HEK293T (cell line): ENCODE data around the gene ZC3H13.

Source experiments
- CTCF ChIA-PET: fragments of 350-600 bp; formaldehyde crosslinking; extraction: SDS; loops from one replicate; lab custom pipeline; 2021; ENCODE audit warnings: antibody characterized with exemption, inconsistent platforms; lab: Yijun Ruan, JAX
- POLR2A ChIA-PET: fragments of 350-600 bp; formaldehyde crosslinking; extraction: SDS; loops from one replicate; lab custom pipeline; 2020; ENCODE audit warnings: antibody characterized with exemption, inconsistent platforms; lab: Yijun Ruan, JAX
- DNase-seq: peaks from one replicate; pipeline ENCODE4 v3.0.0; 2012; ENCODE audit warnings: mixed read lengths; ENCODE audit errors: extremely low spot score
- ARNT ChIP-seq: fragments of 450-650 bp; IDR thresholded peaks from 2 replicates; pipeline ENCODE4 v1.6.1; 2017; ENCODE audit warnings: mild to moderate bottlenecking
- BHLHE40 ChIP-seq: fragments of 450-650 bp; IDR thresholded peaks from 2 replicates; pipeline ENCODE4 v1.6.1; 2016; ENCODE audit warnings: mild to moderate bottlenecking, moderate library complexity, borderline replicate concordance
- CTBP1 ChIP-seq: fragments of 450-650 bp; IDR thresholded peaks from 2 replicates; pipeline ENCODE4 v1.6.1; 2016; ENCODE audit warnings: borderline replicate concordance
- ELF4 ChIP-seq: fragments of 450-650 bp; IDR thresholded peaks from 2 replicates; pipeline ENCODE4 v1.6.1; 2017; ENCODE audit warnings: antibody characterized with exemption
- FOXA1 ChIP-seq: fragments of 450-650 bp; IDR thresholded peaks from 2 replicates; pipeline ENCODE4 v1.6.1; 2016; ENCODE audit warnings: mild to moderate bottlenecking
- FOXK2 ChIP-seq: fragments of 450-650 bp; IDR thresholded peaks from 2 replicates; pipeline ENCODE4 v1.6.1; 2016; ENCODE audit warnings: mild to moderate bottlenecking
- FOXM1 ChIP-seq: fragments of 450-650 bp; IDR thresholded peaks from 2 replicates; pipeline ENCODE4 v1.6.1; 2017; ENCODE audit warnings: mild to moderate bottlenecking, borderline replicate concordance
- HDGF ChIP-seq: fragments of 450-650 bp; IDR thresholded peaks from 2 replicates; pipeline ENCODE4 v1.6.1; 2017; ENCODE audit warnings: antibody characterized with exemption, borderline replicate concordance
- L3MBTL2 ChIP-seq: fragments of 450-650 bp; conservative IDR thresholded peaks from 2 replicates; pipeline ENCODE4 v1.6.1; 2016; ENCODE audit warnings: mild to moderate bottlenecking
- LEF1 ChIP-seq: fragments of 450-650 bp; IDR thresholded peaks from 2 replicates; pipeline ENCODE4 v1.6.1; 2017; ENCODE audit warnings: mild to moderate bottlenecking, borderline replicate concordance
- NFRKB ChIP-seq: fragments of 450-650 bp; IDR thresholded peaks from 2 replicates; pipeline ENCODE4 v1.6.1; 2016; ENCODE audit warnings: mild to moderate bottlenecking, moderate library complexity
- SP1 ChIP-seq: fragments of 450-650 bp; IDR thresholded peaks from 2 replicates; pipeline ENCODE4 v1.6.1; 2017
- SUZ12 ChIP-seq: fragments of 450-650 bp; IDR thresholded peaks from 2 replicates; pipeline ENCODE4 v1.6.1; 2016; ENCODE audit warnings: mild to moderate bottlenecking
- TARDBP ChIP-seq: fragments of 450-650 bp; IDR thresholded peaks from 2 replicates; pipeline ENCODE4 v1.6.1; 2016
- ZNF384 ChIP-seq: fragments of 450-650 bp; IDR thresholded peaks from 2 replicates; pipeline ENCODE4 v1.6.1; 2016
- TF ChIP-seq, protein P1 (sequence below): fragments of 450-650 bp; IDR thresholded peaks from 2 replicates; pipeline ENCODE4 v1.6.1; 2016

Gene ZC3H13

DNA sequence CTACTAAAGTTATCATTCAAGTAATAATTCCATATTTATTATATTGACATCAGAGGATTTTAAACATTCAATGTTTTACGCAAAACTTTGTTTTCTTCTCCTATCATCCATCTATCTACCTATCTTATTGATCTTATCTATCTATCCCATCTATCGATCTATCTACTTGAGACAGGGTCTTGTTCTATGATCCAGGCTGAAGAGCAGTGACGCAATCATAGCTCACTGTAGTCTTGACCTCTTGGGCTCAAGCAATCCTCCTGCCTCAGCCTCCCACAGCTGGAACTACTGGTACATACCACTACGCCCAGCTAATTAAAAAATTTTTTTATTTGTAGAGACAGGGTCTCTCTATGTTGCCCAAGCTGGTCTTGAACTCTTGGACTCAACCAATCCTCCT is 27.4 kb downstream of the ZC3H13 start:
- TF ChIP-seq CTBP1: no peak
- no peak for TF ChIP-seq BHLHE40
- TF ChIP-seq, protein P1, sequence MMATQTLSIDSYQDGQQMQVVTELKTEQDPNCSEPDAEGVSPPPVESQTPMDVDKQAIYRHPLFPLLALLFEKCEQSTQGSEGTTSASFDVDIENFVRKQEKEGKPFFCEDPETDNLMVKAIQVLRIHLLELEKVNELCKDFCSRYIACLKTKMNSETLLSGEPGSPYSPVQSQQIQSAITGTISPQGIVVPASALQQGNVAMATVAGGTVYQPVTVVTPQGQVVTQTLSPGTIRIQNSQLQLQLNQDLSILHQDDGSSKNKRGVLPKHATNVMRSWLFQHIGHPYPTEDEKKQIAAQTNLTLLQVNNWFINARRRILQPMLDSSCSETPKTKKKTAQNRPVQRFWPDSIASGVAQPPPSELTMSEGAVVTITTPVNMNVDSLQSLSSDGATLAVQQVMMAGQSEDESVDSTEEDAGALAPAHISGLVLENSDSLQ: no peak
- TF ChIP-seq HDGF: no peak
- TF ChIP-seq ELF4: no peak
- TF ChIP-seq L3MBTL2: no peak
- TF ChIP-seq FOXA1: no peak
- TF ChIP-seq ZNF384: no peak
- no peak for TF ChIP-seq NFRKB
- ChIA-PET POLR2A (no interaction called here), CTCF (no interaction called here)
- DNase-seq: no peak

DNA sequence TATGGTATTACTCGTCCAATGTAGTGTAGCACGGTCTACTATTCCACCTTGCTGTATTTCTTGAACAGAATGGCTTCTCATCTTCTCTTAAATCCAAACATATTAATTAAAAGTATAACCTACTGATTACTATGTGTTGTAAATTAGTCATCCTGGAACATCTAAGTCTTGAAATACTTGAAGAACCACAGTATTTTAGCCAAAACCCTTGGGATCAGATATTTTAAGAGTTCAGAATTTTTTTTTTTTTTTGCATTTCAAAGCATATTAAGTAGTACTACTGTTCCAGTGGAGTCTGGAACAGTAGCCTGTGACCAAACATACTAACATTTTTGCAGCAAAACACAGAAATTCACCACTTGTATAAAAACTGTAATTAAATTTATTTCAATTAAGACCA is 30.1 kb downstream of the ZC3H13 start:
- ChIA-PET POLR2A (no interaction called here), CTCF (no interaction called here)
- TF ChIP-seq FOXA1 (no peak), LEF1 (no peak), BHLHE40 (no peak), TARDBP (no peak), SUZ12 (no peak), FOXM1 (no peak), SP1 (no peak), NFRKB (no peak), ELF4 (no peak), CTBP1 (no peak), ZNF384 (no peak), HDGF (no peak), L3MBTL2 (no peak), ARNT (no peak), FOXK2 (no peak)
- TF ChIP-seq, protein P1: no peak
- no peak for DNase-seq

DNA sequence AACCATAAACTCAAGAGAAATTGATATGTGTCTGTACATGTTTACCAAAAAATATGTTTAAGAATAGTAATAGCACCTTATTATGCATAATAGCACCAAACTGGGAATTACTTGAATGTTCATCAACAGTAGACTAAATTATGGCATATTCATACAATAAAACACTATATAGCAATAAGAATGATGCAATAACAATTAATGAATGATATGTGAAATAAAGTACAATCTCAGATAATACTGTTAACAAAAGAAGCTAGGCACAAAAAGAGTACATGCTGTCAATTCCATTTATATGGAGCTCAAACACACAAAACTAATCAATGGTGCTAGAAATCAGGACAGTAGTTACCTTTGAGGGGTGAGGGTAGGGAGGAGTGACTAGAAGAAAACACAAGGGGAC is 36.3 kb downstream of the ZC3H13 start:
- ChIA-PET CTCF (no interaction called here), POLR2A (no interaction called here)
- TF ChIP-seq, protein P1: no peak
- no peak for TF ChIP-seq SUZ12
- TF ChIP-seq FOXM1: no peak
- TF ChIP-seq NFRKB: no peak
- no peak for TF ChIP-seq BHLHE40
- no peak for DNase-seq

DNA sequence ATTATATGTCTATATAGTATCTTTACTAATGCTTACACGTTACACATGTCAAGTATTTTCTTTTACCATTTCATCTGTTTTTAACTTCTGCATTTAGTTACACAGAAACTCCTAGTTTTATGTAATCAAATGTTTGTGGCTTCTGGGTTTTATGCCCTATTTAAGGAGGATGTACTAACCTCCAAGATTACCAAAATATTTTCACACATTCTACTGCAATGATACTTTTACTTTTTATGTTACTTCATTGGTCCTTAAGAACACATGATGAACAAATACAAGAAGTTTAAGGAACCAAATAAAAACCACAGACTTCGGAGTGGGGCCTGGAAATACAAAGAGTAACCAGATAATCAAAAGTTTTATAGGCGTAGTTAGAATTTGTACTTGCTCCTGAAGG is 37.2 kb downstream of the ZC3H13 start:
- POLR2A ChIA-PET: no interaction called here

DNA sequence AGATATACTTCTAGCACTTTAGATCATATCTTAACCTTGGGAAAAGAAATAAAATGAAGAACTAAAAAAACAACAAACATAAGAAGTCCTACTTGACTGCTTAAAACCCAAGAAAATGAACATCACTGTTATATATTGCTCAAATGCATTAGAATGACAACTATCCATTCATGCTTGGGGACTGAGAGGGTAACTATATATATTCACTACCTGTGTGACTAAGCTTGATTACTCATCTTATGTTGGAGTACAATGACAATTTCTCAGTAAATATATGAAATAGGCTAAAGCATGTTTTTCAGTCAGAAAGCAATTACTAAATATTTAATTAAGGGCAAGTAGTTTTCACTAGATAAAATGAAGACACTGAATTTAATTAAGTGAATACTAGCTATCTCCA is 40.1 kb downstream of the ZC3H13 start:
- DNase-seq: no peak
- TF ChIP-seq CTBP1: no peak
- TF ChIP-seq FOXK2: no peak
- TF ChIP-seq FOXA1: no peak
- no peak for TF ChIP-seq TARDBP
- no peak for TF ChIP-seq LEF1
- no peak for TF ChIP-seq ZNF384
- TF ChIP-seq NFRKB: no peak
- no peak for TF ChIP-seq L3MBTL2
- no peak for TF ChIP-seq BHLHE40
- no peak for TF ChIP-seq FOXM1
- TF ChIP-seq HDGF: no peak
- TF ChIP-seq SP1: no peak
- ChIA-PET CTCF (no interaction called here), POLR2A (no interaction called here)

More for the DNA sequence above, 37.2 kb downstream of the ZC3H13 start:
- TF ChIP-seq HDGF (no peak), ZNF384 (no peak), SUZ12 (no peak), LEF1 (no peak), ARNT (no peak), SP1 (no peak), NFRKB (no peak), FOXA1 (no peak)
- TF ChIP-seq, protein P1: no peak
- DNase-seq: no peak
- CTCF ChIA-PET: no interaction called here

DNA sequence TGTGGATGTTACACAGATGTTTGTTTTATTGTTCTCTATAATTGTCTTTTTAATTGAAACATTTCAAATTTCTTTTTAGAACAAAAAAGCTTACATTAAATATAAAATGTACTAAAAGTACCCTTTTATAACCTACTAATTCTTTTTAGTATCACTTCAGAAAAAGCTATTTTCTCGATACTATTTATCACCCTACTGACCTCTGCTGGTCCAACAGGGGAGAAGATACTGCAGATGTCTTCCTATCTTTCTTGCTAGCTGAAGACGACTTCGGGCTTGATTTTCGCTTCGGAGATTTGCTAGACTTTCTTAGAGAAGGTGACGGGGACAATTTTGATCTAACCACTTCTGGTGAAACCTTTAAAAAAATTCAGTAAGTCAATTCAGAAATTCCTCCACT is 42.4 kb downstream of the ZC3H13 start:
- no peak for TF ChIP-seq BHLHE40
- CTCF ChIA-PET: interaction anchor here (0.9 kb wide), 1 partner anchor 9 kb away, joined by 4 read pairs; no protein-coding TSS in a partner anchor
- peak; percentile 4 for DNase-seq
- POLR2A ChIA-PET: no interaction called here

DNA sequence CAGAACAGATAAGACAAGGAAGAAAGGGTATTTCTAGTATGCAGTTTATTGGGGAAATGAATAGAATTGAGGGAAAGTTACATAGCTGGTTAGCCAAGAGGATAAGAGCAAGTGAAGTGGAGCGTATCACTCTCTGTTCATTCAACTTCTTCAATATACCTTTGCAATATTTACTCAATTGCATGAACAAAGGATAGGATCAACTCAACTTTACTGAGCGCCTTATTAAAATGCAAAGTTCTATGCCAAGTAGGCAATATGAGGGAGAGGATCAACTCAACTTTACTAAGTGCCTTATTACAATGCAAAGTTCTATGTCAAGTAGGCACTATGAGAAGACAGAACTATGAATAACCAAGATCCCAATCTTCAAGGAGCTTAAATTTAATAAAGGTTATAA is 43.9 kb downstream of the ZC3H13 start:
- TF ChIP-seq ELF4: no peak
- TF ChIP-seq ZNF384: no peak
- no peak for TF ChIP-seq L3MBTL2
- TF ChIP-seq HDGF: no peak
- TF ChIP-seq TARDBP: no peak
- no peak for TF ChIP-seq ARNT
- no peak for TF ChIP-seq FOXK2
- no peak for TF ChIP-seq FOXM1
- no peak for TF ChIP-seq BHLHE40
- no peak for TF ChIP-seq LEF1
- TF ChIP-seq NFRKB: no peak
- no peak for TF ChIP-seq FOXA1
- TF ChIP-seq, protein P1: no peak
- no peak for TF ChIP-seq SUZ12
- TF ChIP-seq SP1: no peak
- TF ChIP-seq CTBP1: no peak
- no peak for DNase-seq
- CTCF ChIA-PET: no interaction called here
- POLR2A ChIA-PET: interaction anchor here (0.9 kb wide), 1 partner anchor 44 kb away, joined by 3 read pairs; the partner anchor contains the start of gene ZC3H13
